IPS DF 6.9 (cell line): ENCODE data around the gene GRPEL2.

Source experiments
- DNase-seq: peaks from one replicate; pipeline ENCODE4 v3.0.0-alpha.2; 2013; ENCODE audit warnings: low read depth, low spot score
- H3K27ac ChIP-seq: one replicate; pipeline ENCODE4 v1.5.1; 2013; ENCODE audit warnings: low read length, control low read depth
- H3K27me3 ChIP-seq: 2 replicates; pipeline ENCODE4 v1.6.1; 2013; ENCODE audit warnings: mild to moderate bottlenecking, low read length; ENCODE audit not compliant: control insufficient read depth, insufficient read depth
- H3K36me3 ChIP-seq: 2 replicates; pipeline ENCODE4 v1.6.1; 2013; ENCODE audit warnings: low read length; ENCODE audit not compliant: control insufficient read depth, insufficient read depth
- H3K4me1 ChIP-seq: 2 replicates; pipeline ENCODE4 v1.6.1; 2013; ENCODE audit warnings: low read length; ENCODE audit not compliant: control insufficient read depth, insufficient read depth
- H3K4me3 ChIP-seq: 2 replicates; pipeline ENCODE4 v1.5.1; 2013; ENCODE audit warnings: mild to moderate bottlenecking, low read length
- H3K9me3 ChIP-seq: 2 replicates; pipeline ENCODE4 v1.6.1; 2013; ENCODE audit warnings: low read length, inconsistent platforms; ENCODE audit not compliant: control insufficient read depth, insufficient read depth
- WGBS: extraction: QIAGEN DNeasy Blood & Tissue Kit; methylation state at CpG from one replicate; pipeline ENCODE4 v1.1.7; 2013; ENCODE audit warnings: mixed read lengths, missing lambda C conversion rate; ENCODE audit not compliant: insufficient read length, insufficient coverage; 5-methylcytosine and 5-hydroxymethylcytosine counted together

The GRPEL2 gene

DNA sequence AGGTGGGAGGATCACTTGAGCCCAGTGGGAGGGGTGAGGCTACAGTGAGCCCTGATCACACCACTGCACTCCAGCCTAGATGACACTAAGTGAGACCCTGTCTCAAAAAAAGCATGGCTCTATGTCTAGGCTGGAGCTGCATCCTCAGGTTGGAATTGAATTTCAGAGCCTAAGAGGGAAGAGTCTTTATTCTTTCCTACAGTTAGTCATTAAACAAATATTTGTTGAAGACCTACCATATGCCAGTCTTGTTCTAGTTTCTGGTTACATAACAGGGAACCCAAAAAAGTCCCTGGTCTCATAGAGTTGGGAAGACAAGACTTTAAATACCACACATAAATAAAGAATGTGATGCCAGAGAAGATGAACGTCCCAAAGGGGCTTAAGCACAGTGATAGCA is 6.9 kb upstream of the GRPEL2 start:
- no peak overlapping the region for H3K4me3 ChIP-seq
- H3K27me3 ChIP-seq: no peaks in the 10 kb centered on the region
- no peak for DNase-seq
- no peak overlapping the region for H3K27ac ChIP-seq
- H3K4me1 ChIP-seq: no peaks in the 10 kb centered on the region
- H3K36me3 ChIP-seq: no peaks in the 10 kb centered on the region
- WGBS: no CpG with 5 or more reads among the region's 1 CpG
- H3K9me3 ChIP-seq: no peaks in the 10 kb centered on the region

DNA sequence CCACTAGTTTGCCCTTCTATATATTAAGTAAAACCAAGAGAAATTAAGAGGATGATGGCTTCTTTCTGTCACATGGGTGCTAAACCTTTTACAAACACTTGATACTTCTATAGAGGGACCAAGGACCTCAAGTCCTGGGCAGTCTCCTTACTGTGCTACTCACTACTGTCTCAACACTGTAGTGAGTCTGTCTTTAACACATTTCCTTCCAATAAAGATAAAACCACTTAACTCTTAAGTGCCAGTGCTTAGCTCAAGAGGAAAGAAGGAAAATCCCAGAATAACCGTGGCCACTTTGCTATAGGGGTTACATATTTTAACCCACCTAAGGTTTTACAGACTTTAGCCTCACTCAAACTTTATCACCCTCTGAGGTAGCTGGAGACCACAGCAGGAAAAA is 4.4 kb upstream of the GRPEL2 start:
- Histone ChIP-seq H3K27ac (no peak overlapping the region), H3K4me1 (no peaks in the 10 kb centered on the region), H3K36me3 (no peaks in the 10 kb centered on the region), H3K27me3 (no peaks in the 10 kb centered on the region), H3K9me3 (no peaks in the 10 kb centered on the region), H3K4me3 (no peak overlapping the region)
- WGBS: no CpG with 5 or more reads among the region's 1 CpG
- DNase-seq: no peak

DNA sequence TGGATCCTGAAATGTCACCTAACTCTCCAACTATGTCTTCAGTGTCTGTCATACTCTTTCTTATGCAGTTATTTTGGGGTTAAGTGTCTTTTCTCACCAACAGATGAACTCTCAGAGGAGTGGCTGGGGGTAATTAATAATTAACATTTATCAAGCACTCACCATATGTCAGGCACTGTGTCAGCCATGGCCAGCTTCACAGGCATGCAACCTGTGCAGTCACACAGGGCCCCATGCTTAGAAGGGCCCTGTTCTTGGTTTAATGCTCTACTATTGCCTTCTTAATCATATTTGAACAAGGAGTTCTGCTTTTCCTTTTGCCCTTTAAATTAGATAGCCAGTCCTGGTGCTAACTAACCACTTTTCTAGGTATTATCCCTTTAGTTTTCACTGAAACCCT is 3.4 kb upstream of the GRPEL2 start:
- Histone ChIP-seq H3K9me3 (no peaks in the 10 kb centered on the region), H3K27ac (no peak overlapping the region), H3K4me1 (no peaks in the 10 kb centered on the region), H3K36me3 (no peaks in the 10 kb centered on the region), H3K4me3 (no peak overlapping the region), H3K27me3 (no peaks in the 10 kb centered on the region)
- no peak for DNase-seq

DNA sequence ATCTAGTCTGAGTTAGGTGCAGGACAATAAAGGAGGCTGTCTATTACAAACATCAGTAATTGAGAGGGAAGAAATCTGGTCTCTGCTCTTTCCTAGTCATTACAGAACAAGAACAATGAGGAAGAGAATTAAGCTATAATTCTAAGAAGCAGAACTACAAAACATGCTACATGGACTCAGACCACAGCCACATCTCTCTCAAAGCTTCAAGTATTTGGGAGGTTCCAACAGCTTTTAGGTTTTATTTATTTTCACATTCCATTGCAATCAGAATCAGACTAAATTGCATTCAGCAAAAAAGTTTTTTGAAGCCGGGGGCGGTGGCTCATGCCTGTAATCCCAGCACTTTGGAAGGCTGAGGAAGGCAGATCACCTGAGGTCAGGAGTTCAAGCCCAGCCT is 1.1 kb upstream of the GRPEL2 start:
- H3K36me3 ChIP-seq: peaks cover 10% of the 10 kb centered on the region
- no CpG with 5 or more reads among the region's 2 CpGs for whole genome bisulfite sequencing
- no peaks in the 10 kb centered on the region for H3K27me3 ChIP-seq
- DNase-seq: no peak
- no peak overlapping the region for H3K4me3 ChIP-seq
- no peak overlapping the region for H3K27ac ChIP-seq
- H3K4me1 ChIP-seq: no peaks in the 10 kb centered on the region
- H3K9me3 ChIP-seq: no peaks in the 10 kb centered on the region

- Histone ChIP-seq H3K27ac (no peak overlapping the region), H3K9me3 (no peaks in the 10 kb centered on the region), H3K4me3 (peak overlapping the region; percentile 92), H3K4me1 (no peaks in the 10 kb centered on the region), H3K27me3 (no peaks in the 10 kb centered on the region), H3K36me3 (peaks cover 11% of the 10 kb centered on the region)
- no peak for DNase-seq
- no CpG with 5 or more reads among the region's 11 CpGs for WGBS
These were observed 558 bp downstream of the GRPEL2 start for GRCh38 chr5:149345892-149346222.

- Histone ChIP-seq H3K36me3 (peaks cover 17% of the 10 kb centered on the region), H3K27me3 (no peaks in the 10 kb centered on the region), H3K27ac (no peak overlapping the region), H3K9me3 (no peaks in the 10 kb centered on the region), H3K4me1 (no peaks in the 10 kb centered on the region), H3K4me3 (no peak overlapping the region)
- no peak for DNase-seq
- WGBS: no CpG with 5 or more reads among the region's 1 CpG
These were observed 3.2 kb downstream of the GRPEL2 start for GRCh38 chr5:149348518-149348917.

- H3K36me3 ChIP-seq: peaks cover 17% of the 10 kb centered on the region
- WGBS: no CpG with 5 or more reads among the region's 4 CpGs
- H3K27me3 ChIP-seq: no peaks in the 10 kb centered on the region
- no peak overlapping the region for H3K4me3 ChIP-seq
- no peaks in the 10 kb centered on the region for H3K4me1 ChIP-seq
- no peaks in the 10 kb centered on the region for H3K9me3 ChIP-seq
- H3K27ac ChIP-seq: no peak overlapping the region
- DNase-seq: no peak
These were observed 4.1 kb downstream of the GRPEL2 start for GRCh38 chr5:149349382-149349781.

DNA sequence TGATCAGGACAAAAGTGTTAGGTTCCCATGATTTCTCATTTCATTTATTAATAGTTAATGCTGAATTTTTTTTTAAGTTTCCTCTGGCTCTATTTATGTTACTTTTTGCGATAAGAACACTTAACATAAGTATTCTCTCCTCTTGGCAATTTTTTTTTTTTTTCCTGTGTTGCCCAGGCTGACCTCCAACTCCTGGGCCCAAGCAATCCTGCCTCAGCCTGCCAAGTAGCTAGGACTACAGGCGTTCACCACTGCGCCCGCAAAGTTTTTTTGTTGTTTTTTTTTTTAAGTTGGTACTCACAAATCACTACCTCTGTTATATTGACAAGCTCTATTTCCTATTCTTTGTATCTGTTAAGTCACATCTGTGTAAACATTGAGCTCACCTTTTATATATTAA is 6.9 kb downstream of the GRPEL2 start:
- no peaks in the 10 kb centered on the region for H3K9me3 ChIP-seq
- peaks cover 17% of the 10 kb centered on the region for H3K36me3 ChIP-seq

GRCh38 chr5:149353911-149354310 is 8.6 kb downstream of the GRPEL2 start:
- Histone ChIP-seq H3K36me3 (peaks cover 7% of the 10 kb centered on the region; the same call in 1 of the 2 replicates), H3K9me3 (no peaks in the 10 kb centered on the region), H3K27ac (no peak overlapping the region), H3K4me1 (0 out of 2 replicates have a peak, but pooled peaks cover 1% of the 10 kb centered on the region), H3K27me3 (no peaks in the 10 kb centered on the region), H3K4me3 (no peak overlapping the region)
- no peak for DNase-seq
- WGBS: no CpG with 5 or more reads among the region's 2 CpGs

More for the DNA sequence above, 6.9 kb downstream of the GRPEL2 start:
- Histone ChIP-seq H3K4me3 (no peak overlapping the region), H3K4me1 (no peaks in the 10 kb centered on the region), H3K27me3 (no peaks in the 10 kb centered on the region), H3K27ac (no peak overlapping the region)
- no peak for DNase-seq
- WGBS: no CpG with 5 or more reads among the region's 4 CpGs

DNA sequence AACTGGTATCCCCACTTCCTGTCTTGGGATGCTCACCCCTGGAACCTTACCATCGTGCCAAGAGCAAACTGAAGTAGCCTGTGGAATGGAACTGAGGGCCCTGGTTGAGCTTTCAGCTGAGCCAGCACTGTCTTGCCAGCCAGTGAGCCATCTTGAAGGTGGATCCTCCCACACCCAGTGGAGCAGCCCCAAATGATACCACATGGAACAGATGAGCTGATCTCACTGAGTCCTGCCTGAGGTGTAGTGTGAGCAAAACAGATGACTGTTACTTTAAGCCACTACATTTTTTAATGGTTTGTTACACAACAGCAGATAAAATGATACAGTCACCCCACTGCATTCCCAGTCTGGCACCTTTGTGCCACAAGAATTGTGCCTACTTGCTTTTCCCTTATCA is 10.4 kb downstream of the GRPEL2 start:
- WGBS: no CpG with 5 or more reads among the region's 1 CpG
- H3K27ac ChIP-seq: no peak overlapping the region
- 0 out of 2 replicates have a peak, but pooled peaks cover 1% of the 10 kb centered on the region for H3K4me1 ChIP-seq

DNA sequence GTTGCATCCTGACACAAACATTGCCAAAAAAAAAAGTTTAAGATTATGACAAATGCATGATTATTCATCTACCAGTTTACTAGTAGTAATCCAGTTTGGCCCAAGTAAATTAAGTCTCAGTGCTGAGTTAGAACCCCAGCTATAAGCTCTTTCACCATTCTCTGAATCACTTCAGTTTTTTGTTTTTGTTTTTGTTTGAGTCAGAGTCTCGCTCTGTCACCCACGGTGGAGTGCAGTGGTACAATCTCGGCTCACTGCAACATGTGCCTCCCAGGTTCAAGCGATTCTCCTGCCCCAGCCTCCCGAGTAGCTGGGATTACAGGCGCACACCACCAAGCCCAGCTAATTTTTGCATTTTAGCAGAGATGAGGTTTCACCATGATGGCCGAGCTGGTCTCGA is 11.1 kb downstream of the GRPEL2 start:
- no CpG with 5 or more reads among the region's 8 CpGs for WGBS
- H3K4me1 ChIP-seq: 0 out of 2 replicates have a peak, but pooled peaks cover 1% of the 10 kb centered on the region
- no peak for DNase-seq
- no peak overlapping the region for H3K4me3 ChIP-seq
- no peak overlapping the region for H3K27ac ChIP-seq
- H3K36me3 ChIP-seq: peaks cover 4% of the 10 kb centered on the region; the same call in 1 of the 2 replicates
- H3K9me3 ChIP-seq: no peaks in the 10 kb centered on the region
- H3K27me3 ChIP-seq: no peaks in the 10 kb centered on the region

More for the DNA sequence above, 10.4 kb downstream of the GRPEL2 start:
- Histone ChIP-seq H3K36me3 (peaks cover 7% of the 10 kb centered on the region; the same call in 1 of the 2 replicates), H3K9me3 (no peaks in the 10 kb centered on the region), H3K4me3 (no peak overlapping the region), H3K27me3 (no peaks in the 10 kb centered on the region)
- DNase-seq: no peak
